ENCODE results near the gene LTBP3.

DNA sequence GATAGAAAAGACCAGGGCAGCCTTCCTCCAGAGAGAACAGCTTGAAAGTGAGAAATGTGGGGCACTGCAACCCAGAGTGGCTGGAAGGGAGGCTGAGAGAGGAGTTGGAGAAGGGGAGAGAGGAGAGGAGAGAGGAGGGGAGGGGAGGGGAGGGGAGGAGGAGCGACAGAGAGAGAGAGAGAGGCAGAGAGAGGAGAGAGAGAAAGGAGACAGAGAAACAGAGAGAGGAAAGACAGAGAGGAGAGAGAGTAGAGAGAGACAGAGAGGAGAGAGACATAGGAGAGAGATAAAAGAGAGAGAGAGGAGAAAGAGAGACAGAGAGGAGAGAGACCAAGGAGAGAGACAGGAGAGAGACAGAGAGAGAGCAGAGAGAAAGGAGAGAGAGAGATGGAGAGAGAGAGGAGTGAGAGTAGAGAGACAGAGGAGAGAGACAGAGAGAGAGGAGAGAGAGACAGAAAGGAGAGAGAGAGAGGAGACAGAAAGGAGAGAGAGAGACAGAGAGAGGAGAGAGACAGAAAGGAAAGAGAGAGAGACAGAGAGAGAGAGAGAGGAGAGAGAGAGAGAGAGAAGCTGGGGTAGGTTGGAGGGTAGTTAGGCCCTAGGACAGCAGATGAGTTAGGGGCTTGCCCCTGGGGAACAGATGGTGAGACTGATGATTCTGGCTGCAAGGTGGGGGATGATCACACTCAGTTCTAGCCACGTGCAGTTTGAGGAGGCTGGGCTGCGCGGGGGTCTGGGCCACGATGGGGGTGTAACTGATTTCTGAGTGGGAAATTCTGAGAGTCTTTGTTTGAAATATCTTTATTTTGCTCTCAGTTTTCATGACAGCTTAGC lies 41.8 kb downstream of the LTBP3 start:
- TF ChIP-seq, protein P1, sequence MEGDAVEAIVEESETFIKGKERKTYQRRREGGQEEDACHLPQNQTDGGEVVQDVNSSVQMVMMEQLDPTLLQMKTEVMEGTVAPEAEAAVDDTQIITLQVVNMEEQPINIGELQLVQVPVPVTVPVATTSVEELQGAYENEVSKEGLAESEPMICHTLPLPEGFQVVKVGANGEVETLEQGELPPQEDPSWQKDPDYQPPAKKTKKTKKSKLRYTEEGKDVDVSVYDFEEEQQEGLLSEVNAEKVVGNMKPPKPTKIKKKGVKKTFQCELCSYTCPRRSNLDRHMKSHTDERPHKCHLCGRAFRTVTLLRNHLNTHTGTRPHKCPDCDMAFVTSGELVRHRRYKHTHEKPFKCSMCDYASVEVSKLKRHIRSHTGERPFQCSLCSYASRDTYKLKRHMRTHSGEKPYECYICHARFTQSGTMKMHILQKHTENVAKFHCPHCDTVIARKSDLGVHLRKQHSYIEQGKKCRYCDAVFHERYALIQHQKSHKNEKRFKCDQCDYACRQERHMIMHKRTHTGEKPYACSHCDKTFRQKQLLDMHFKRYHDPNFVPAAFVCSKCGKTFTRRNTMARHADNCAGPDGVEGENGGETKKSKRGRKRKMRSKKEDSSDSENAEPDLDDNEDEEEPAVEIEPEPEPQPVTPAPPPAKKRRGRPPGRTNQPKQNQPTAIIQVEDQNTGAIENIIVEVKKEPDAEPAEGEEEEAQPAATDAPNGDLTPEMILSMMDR (IDR thresholded peaks at IDR 0.05; ENCODE audit: poor library complexity), result no peak
- no peak for TF ChIP-seq EZH2 (IDR thresholded peaks at IDR 0.05; ENCODE audit: borderline replicate concordance)
